Vagina (tissue), 2 donors: Measurements from ENCODE around the gene UACA.

Experiments
- POLR2A ChIP-seq, 2 donors: fragments of 450-650 bp; IDR thresholded peaks; one replicate each; pipeline ENCODE4 v1.6.1; 2017; ENCODE audit warnings: antibody characterized with exemption in 2 of 2, mild to moderate bottlenecking in 2 of 2, moderate library complexity in 2 of 2
- POLR2AphosphoS5 ChIP-seq, 2 donors: sonication (generic); formaldehyde crosslinking; IDR thresholded peaks; one replicate each; pipeline ENCODE4 v1.9.0; 2017; ENCODE audit warnings: antibody characterized with exemption in 2 of 2, mild to moderate bottlenecking in 2 of 2, low read depth in 1 of 2; ENCODE audit not compliant: insufficient read depth in 1 of 2

DNA sequence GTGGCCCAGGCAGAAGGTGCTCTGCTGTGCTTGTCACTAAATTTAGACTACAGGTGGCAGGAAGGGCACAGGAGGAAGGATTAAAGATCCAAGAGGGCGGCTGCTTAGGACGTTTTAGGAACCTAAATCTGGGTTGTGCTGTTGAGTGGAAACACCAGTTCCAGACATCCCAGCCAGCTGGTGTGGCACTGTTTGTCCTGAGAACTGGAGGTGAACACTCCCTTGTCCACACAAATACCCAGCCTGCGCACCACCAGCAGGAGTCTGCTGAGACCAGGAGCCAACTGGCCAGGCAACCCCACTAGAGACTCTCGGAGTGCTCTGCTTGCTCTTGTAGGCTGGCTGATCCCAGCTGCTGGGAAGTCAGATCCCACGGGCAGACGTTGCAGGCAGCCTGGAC is 30.3 kb upstream of the UACA start:
- TF ChIP-seq POLR2AphosphoS5 (IDR thresholded peaks at IDR 0.05; ENCODE audit: insufficient read depth in 1 of 2, low read depth in 1 of 2) = no peak
- TF ChIP-seq POLR2A (IDR thresholded peaks at IDR 0.05) = no peak
